GM12878 (cell line): ENCODE data around the gene DICER1. TPM values are rescaled to one million over a fixed set of nuclear protein-coding genes. Genes with fewer than 3 reads are reported as not detected.

ENCODE experiments used
- ATAC-seq: fragments of 200-7000 bp; cut with Tn5 transposase; 3 replicates; pipeline ENCODE4 v1.9.1; 2020; ENCODE audit warnings: mild to moderate bottlenecking, moderate library complexity
- BruUV-seq: library from RNA; stranded (reverse); fragments of 400-500 nt; replicated peaks from 2 replicates; lab custom pipeline; 2021; lab: Mats Ljungman, UMichigan
- CTCF ChIA-PET: fragments of 300-600 bp; sonication (Branson Sonifier 250); formaldehyde crosslinking; extraction: SDS; loops from one replicate; lab custom pipeline; 2021; ENCODE audit warnings: inconsistent platforms; lab: Yijun Ruan, JAX
- POLR2A ChIA-PET: fragments of 350-600 bp; formaldehyde crosslinking; extraction: SDS; loops from one replicate; lab custom pipeline; 2021; ENCODE audit warnings: inconsistent platforms; lab: Charles Lee
- RAD21 ChIA-PET: fragments of 300-600 bp; sonication (Branson Sonifier 250); formaldehyde crosslinking; loops from one replicate; lab custom pipeline; 2023; ENCODE audit warnings: antibody characterized with exemption; ENCODE audit not compliant: unreplicated experiment; lab: Charles Lee
- SMC1A ChIA-PET: fragments of 300-600 bp; sonication (Branson Sonifier 250); formaldehyde crosslinking; loops from one replicate; lab custom pipeline; 2023; ENCODE audit not compliant: unreplicated experiment, uncharacterized antibody; lab: Charles Lee
- DNase-seq: peaks from one replicate; pipeline ENCODE4 v3.0.0-alpha.2; 2011; ENCODE audit warnings: low read depth, low spot score
- FAIRE-seq: peaks from 3 replicates; lab custom pipeline; 2011; peaks lifted over from hg19 to GRCh38; lab: Jason Lieb, UNC
- H2AFZ ChIP-seq: 2 replicates; pipeline ENCODE4 v1.6.0; 2011; ENCODE audit warnings: low read depth, low read length, control low read depth; ENCODE audit not compliant: control insufficient read depth
- H3K27ac ChIP-seq: 2 replicates; pipeline ENCODE4 v1.5.1; 2011; ENCODE audit warnings: control low read depth; ENCODE audit not compliant: control insufficient read depth, insufficient read depth
- H3K27me3 ChIP-seq, 2 experiments: replicated peaks in 1 of 2; 2 replicates each; pipeline versions ENCODE4 v1.6.0 to v1.6.1; 2011; ENCODE audit warnings: low read length in 1 of 2; ENCODE audit not compliant: control insufficient read depth in 2 of 2, insufficient read depth in 2 of 2
- H3K36me3 ChIP-seq, 2 experiments: 2 replicates each; pipeline ENCODE4 v1.5.1; 2011; ENCODE audit warnings: low read length in 1 of 2; ENCODE audit not compliant: control insufficient read depth in 2 of 2, insufficient read depth in 2 of 2
- H3K4me1 ChIP-seq: 2 replicates; pipeline ENCODE4 v1.6.1; 2011; ENCODE audit warnings: mild to moderate bottlenecking, low read length, moderate library complexity, mixed read lengths; ENCODE audit not compliant: control insufficient read depth, insufficient read depth
- H3K4me2 ChIP-seq: 2 replicates; pipeline ENCODE4 v1.6.0; 2011; ENCODE audit warnings: control low read depth; ENCODE audit not compliant: control insufficient read depth, insufficient read depth
- H3K4me3 ChIP-seq: fragments of 200-600 bp; sonication (generic); 2 replicates; pipeline ENCODE4 v1.5.1; 2016
- H3K79me2 ChIP-seq: 2 replicates; pipeline ENCODE4 v1.6.0; 2011; ENCODE audit warnings: low read length; ENCODE audit not compliant: control insufficient read depth, insufficient read depth
- H3K9ac ChIP-seq: 2 replicates; pipeline ENCODE4 v1.8.0; 2011; ENCODE audit warnings: low read length, control low read depth, mixed read lengths; ENCODE audit not compliant: control insufficient read depth, insufficient read depth
- H3K9me3 ChIP-seq: replicated peaks from 3 replicates; pipeline ENCODE4 v1.5.1; 2011; ENCODE audit warnings: mild to moderate bottlenecking, low read length; ENCODE audit not compliant: control insufficient read depth, insufficient read depth
- H4K20me1 ChIP-seq: 2 replicates; pipeline ENCODE4 v1.6.0; 2011; ENCODE audit not compliant: control insufficient read depth, insufficient read depth
- BHLHE40 ChIP-seq, 2 experiments: fragments of 450-650 bp in 1 of 2; IDR thresholded peaks; 2 replicates each; pipeline ENCODE4 v1.6.1; 2011 to 2017; ENCODE audit warnings: low read depth in 2 of 2, borderline replicate concordance in 1 of 2, improper control_type of control experiment in 1 of 2, low read length in 1 of 2, mild to moderate bottlenecking in 1 of 2
- CREB1 ChIP-seq: IDR thresholded peaks from 2 replicates; pipeline ENCODE4 v1.6.1; 2012; ENCODE audit warnings: low read depth, mild to moderate bottlenecking, inconsistent platforms
- IKZF1 ChIP-seq: fragments of 450-650 bp; conservative IDR thresholded peaks from 2 replicates; pipeline ENCODE4 v1.6.1; 2017; ENCODE audit warnings: antibody characterized with exemption, mild to moderate bottlenecking
- MYC ChIP-seq: IDR thresholded peaks from 2 replicates; pipeline ENCODE4 v1.6.1; 2011; ENCODE audit warnings: mild to moderate bottlenecking, low read length, moderate library complexity, inconsistent platforms; ENCODE audit not compliant: insufficient read depth, insufficient replicate concordance, insufficient read length, severe bottlenecking
- RELB ChIP-seq: fragments of 450-650 bp; IDR thresholded peaks from 2 replicates; pipeline ENCODE4 v1.6.1; 2017; ENCODE audit warnings: low read depth, mild to moderate bottlenecking, moderate library complexity
- SIN3A ChIP-seq: IDR thresholded peaks from 2 replicates; pipeline ENCODE4 v1.6.1; 2012; ENCODE audit warnings: low read depth, low read length, improper control_type of control experiment
- USF2 ChIP-seq: IDR thresholded peaks from 2 replicates; pipeline ENCODE4 v1.6.1; 2011; ENCODE audit warnings: low read depth, low read length, improper control_type of control experiment, borderline replicate concordance
- WGBS: methylation state at CpG from one replicate; pipeline ENCODE4 v1.1.6; 2016; ENCODE audit warnings: low lambda C conversion rate; ENCODE audit not compliant: insufficient replicate concordance, insufficient coverage; ENCODE audit errors: missing lambda C conversion rate; 5-methylcytosine and 5-hydroxymethylcytosine counted together
- in situ Hi-C: fragments of 300-500 bp; cut with MboI; formaldehyde crosslinking; loops from 9 replicates; pipeline ENCODE4 v1.14.3; 2018; ENCODE audit warnings: mixed read lengths
- intact Hi-C: fragments of 100-400 bp; cut with micrococcal nuclease; formaldehyde crosslinking; loops from one replicate; pipeline ENCODE4 v1.14.2; 2022; ENCODE audit not compliant: unreplicated experiment
- polyA plus RNA-seq, 11 experiments: library from polyadenylated mRNA; depleted of rRNA in 4 of 11; unstranded in 6 of 11; stranded (reverse) in 5 of 11; fragments of >200 nt; fragmentation: Nextera tagmentation in 4 of 11; fragmentation: Illumina TruSeq in 1 of 11; extraction: Ambion mirVana in 4 of 11; extraction: Trizol in 1 of 11; gene quantifications; 1 replicate in 1 of 11; 2 replicates in 10 of 11; pipeline versions ENCODE4 v1.2.1 to v1.2.3, GENCODE V29; 2011 to 2016; ENCODE audit warnings: inconsistent platforms in 2 of 11, missing spikeins in 2 of 11, low read depth in 1 of 11
- total RNA-seq, 4 experiments: library from RNA; depleted of rRNA in 3 of 4; stranded (reverse); fragments of >200 nt in 3 of 4; fragmentation: Illumina TruSeq in 1 of 4; extraction: Trizol in 1 of 4; gene quantifications; 2 replicates each; pipeline versions ENCODE4 v1.2.1 to v1.2.3, GENCODE V29; 2013 to 2021
- TF ChIP-seq, protein P1 (sequence below): IDR thresholded peaks from 2 replicates; pipeline ENCODE4 v1.6.1; 2011; ENCODE audit warnings: low read depth, mild to moderate bottlenecking, low read length, moderate library complexity, borderline replicate concordance; ENCODE audit errors: extremely low read depth

The DICER1 gene
- total and polyA plus RNA-seq, 10 of the 15 experiments (the other 5 are each of a cell fraction or from before 2014, with no cell fraction given) = 6.8 to 70.8 (median 37.1) TPM

DNA sequence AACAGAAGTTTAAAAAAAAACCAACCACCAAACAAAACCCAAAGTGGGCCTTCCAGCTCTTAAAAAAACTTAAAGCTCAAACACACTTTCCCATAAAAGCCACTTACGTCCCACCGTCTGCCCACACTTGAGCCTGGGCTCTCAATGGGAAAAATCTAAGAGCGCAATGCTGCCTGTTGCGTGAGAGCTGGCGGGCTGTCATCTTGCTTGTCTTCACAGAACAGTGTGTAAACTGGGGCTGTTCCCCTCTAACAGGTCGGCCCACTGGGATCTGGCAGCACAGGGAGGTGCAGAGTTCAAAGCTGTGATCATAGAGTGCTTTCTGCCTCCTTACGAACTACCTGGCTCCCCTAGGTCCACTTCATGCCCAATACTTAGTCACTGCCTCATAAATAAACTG is 80.0 kb downstream of the DICER1 start:
- Histone ChIP-seq H3K36me3 (no peaks in the 10 kb centered on the region), H3K4me2 (no peak overlapping the region), H3K27ac (no peak overlapping the region), H3K9me3 (no peaks in the 10 kb centered on the region), H4K20me1 (no peaks in the 10 kb centered on the region), H3K27me3 (peaks cover 0 to 1% of the 10 kb centered on the region in 2 experiments; a peak in 3 of 4 replicates), H2AFZ (no peak overlapping the region), H3K4me3 (no peak overlapping the region), H3K4me1 (no peaks in the 10 kb centered on the region), H3K79me2 (no peaks in the 10 kb centered on the region), H3K9ac (no peak overlapping the region)
- TF ChIP-seq RELB (no peak), USF2 (no peak), IKZF1 (no peak), CREB1 (no peak), MYC (no peak), BHLHE40 (IDR thresholded peaks at IDR 0.05; ENCODE audit: borderline replicate concordance in 1 of 2, low read depth in 2 of 2, low read length in 1 of 2) (no peak), SIN3A (no peak)
- TF ChIP-seq, protein P1, sequence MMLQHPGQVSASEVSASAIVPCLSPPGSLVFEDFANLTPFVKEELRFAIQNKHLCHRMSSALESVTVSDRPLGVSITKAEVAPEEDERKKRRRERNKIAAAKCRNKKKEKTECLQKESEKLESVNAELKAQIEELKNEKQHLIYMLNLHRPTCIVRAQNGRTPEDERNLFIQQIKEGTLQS = no peak
- in situ Hi-C loops (no loop called here), intact Hi-C loops (no loop called here)
- ChIA-PET CTCF (no interaction called here), POLR2A (interaction anchor here (0.6 kb wide), 1 partner anchor 191 kb away, joined by 3 read pairs; no protein-coding TSS in a partner anchor), SMC1A (no interaction called here), RAD21 (no interaction called here)
- ATAC-seq (no peak), FAIRE-seq (no peak), DNase-seq (no peak)
- no TSS peak for BruUV-seq
- WGBS = 67% methylated on average over 7 of the region's 7 CpGs
